SKM-1 (cell line): ENCODE measurements around the gene STMN3.
"Not testable (repeated sequence)": the region's sequence is repeated elsewhere in the genome, so short reads cannot be mapped to it uniquely, and the experiment has no call there.

ENCODE experiments used
- DNase-seq: peaks from one replicate; lab custom pipeline; 2025; ENCODE audit not compliant: unreplicated experiment; lab: John Stamatoyannopoulos, UW

STMN3 gene

GRCh38 chr20:63639093-63639975, 13.9 kb downstream of the STMN3 start:
- DNase-seq = no peak

GRCh38 chr20:63636752-63637628, 16.2 kb downstream of the STMN3 start:
- DNase-seq = no peak

GRCh38 chr20:63635431-63636141, 17.6 kb downstream of the STMN3 start:
- peak; percentile 35 for DNase-seq

- DNase-seq = no peak
Measured at GRCh38 chr20:63633732-63634131, 19.5 kb downstream of the STMN3 start.

- not testable (repeated sequence) for DNase-seq
Measured at GRCh38 chr20:63631426-63631825, 21.8 kb downstream of the STMN3 start.

GRCh38 chr20:63630956-63631355, 22.3 kb downstream of the STMN3 start:
- not testable (repeated sequence) for DNase-seq

- DNase-seq = peak; percentile 51
Measured at GRCh38 chr20:63628246-63628975, 24.8 kb downstream of the STMN3 start.

- DNase-seq = no peak
Measured at GRCh38 chr20:63627751-63628245, 25.4 kb downstream of the STMN3 start.

- DNase-seq = peak; percentile 89
Measured at GRCh38 chr20:63627129-63627750, 26.0 kb downstream of the STMN3 start.

GRCh38 chr20:63626424-63627128, 26.6 kb downstream of the STMN3 start, which contains the start of gene GMEB2:
Gene GMEB2 (minus strand): TSS chr20:63627101. CDS start chr20:63619397, 7,704 bp downstream.
- peak; percentile 73 for DNase-seq

GRCh38 chr20:63625771-63626423, 27.3 kb downstream of the STMN3 start:
- DNase-seq = no peak

GRCh38 chr20:63624486-63624885, 28.7 kb downstream of the STMN3 start:
- DNase-seq = no peak

- no peak for DNase-seq
Measured at GRCh38 chr20:63622732-63623131, 30.5 kb downstream of the STMN3 start.

GRCh38 chr20:63622096-63622495, 31.1 kb downstream of the STMN3 start:
- no peak for DNase-seq

- DNase-seq = no peak
Measured at GRCh38 chr20:63620991-63621390, 32.2 kb downstream of the STMN3 start.

- DNase-seq = no peak
Measured at GRCh38 chr20:63619505-63619904, 33.7 kb downstream of the STMN3 start.

- DNase-seq = no peak
Measured at GRCh38 chr20:63619086-63619485, 34.1 kb downstream of the STMN3 start.

GRCh38 chr20:63618291-63618980, 34.8 kb downstream of the STMN3 start:
- DNase-seq = no peak
